ENCODE data around the gene PARVA. TPM values are rescaled to one million over a fixed set of nuclear protein-coding genes. Genes with fewer than 3 reads are reported as not detected.

Gene PARVA
- total RNA-seq, 4 donors from 2014 or later, result 181 to 228 (median 210) TPM

GRCh38 chr11:12413141-12414052 lies 36.0 kb downstream of the PARVA start:
- TF ChIP-seq POLR2AphosphoS5 (IDR thresholded peaks at IDR 0.05) (peak; percentile 76 to 87), CTCF (IDR thresholded peaks at IDR 0.05) (peak in 1 of 3 experiments; percentile 10), POLR2A (IDR thresholded peaks at IDR 0.05; ENCODE audit: low read depth) (no peak)
- Histone ChIP-seq H3K4me1 (peaks cover 77 to 100% (median 99%) of the 10 kb centered on the region in 4 donors), H3K27ac (replicated peaks in 1 of 4) (peak overlapping the region; percentile 87 to 100 (median 98)), H3K4me3 (peak overlapping the region in 3 of 4 donors; percentile 16 to 19 (median 17)), H3K27me3 (no peaks in the 10 kb centered on the region), H3K9me3 (no peaks in the 10 kb centered on the region), H3K36me3 (no peaks in the 10 kb centered on the region)
- DNase-seq (ENCODE audit: extremely low spot score), result peak; percentile 87
- intact Hi-C loops (cut with DNase I), result loop anchor here (5.0 to 10.0 kb wide), 2 partner anchors 261 to 479 kb away; partner anchors contain the start of gene TEAD1
- WGBS, result 49% methylated on average over 9 of the region's 9 CpGs

GRCh38 chr11:12414611-12415010 lies 37.2 kb downstream of the PARVA start:
- Histone ChIP-seq H3K27me3 (no peaks in the 10 kb centered on the region), H3K36me3 (no peaks in the 10 kb centered on the region), H3K9me3 (no peaks in the 10 kb centered on the region), H3K4me3 (peak overlapping the region in 2 of 4 donors; percentile 16 to 19), H3K4me1 (peaks cover 68 to 99% (median 97%) of the 10 kb centered on the region in 4 donors), H3K27ac (replicated peaks in 1 of 4) (peak overlapping the region; percentile 87 to 100 (median 98))
- DNase-seq (ENCODE audit: extremely low spot score), result peak; percentile 80
- intact Hi-C loops (cut with DNase I), result loop anchor here (5.0 to 10.0 kb wide), 3 partner anchors 128 to 478 kb away; partner anchors contain the start of gene TEAD1
- TF ChIP-seq POLR2A (IDR thresholded peaks at IDR 0.05; ENCODE audit: low read depth) (no peak), CTCF (IDR thresholded peaks at IDR 0.05) (peak in 1 of 3 experiments; percentile 6)
- WGBS, result 63% methylated on average over 6 of the region's 6 CpGs

- no peaks in the 10 kb centered on the region for H3K27me3 ChIP-seq
- no peaks in the 10 kb centered on the region for H3K9me3 ChIP-seq
- intact Hi-C loops (cut with DNase I), result loop anchor here (5.0 to 10.0 kb wide), 2 partner anchors 127 to 259 kb away; partner anchors contain the start of gene TEAD1
- TF ChIP-seq POLR2AphosphoS5 (IDR thresholded peaks at IDR 0.05), result no peak
- no peak for TF ChIP-seq CTCF (IDR thresholded peaks at IDR 0.05)
- H3K27ac ChIP-seq (replicated peaks in 1 of 4), result peak overlapping the region; percentile 87 to 100 (median 98)
- 86% methylated on average over 4 of the region's 4 CpGs for WGBS
- H3K36me3 ChIP-seq, result no peaks in the 10 kb centered on the region
- H3K4me1 ChIP-seq, result peaks cover 59 to 100% (median 96%) of the 10 kb centered on the region in 4 donors
- peak; percentile 60 for DNase-seq (ENCODE audit: extremely low spot score)
- no peak overlapping the region for H3K4me3 ChIP-seq
Measured at GRCh38 chr11:12415342-12415966, 38.1 kb downstream of the PARVA start.

GRCh38 chr11:12416552-12416951 lies 39.2 kb downstream of the PARVA start:
- no peaks in the 10 kb centered on the region for H3K36me3 ChIP-seq
- H3K27me3 ChIP-seq, result no peaks in the 10 kb centered on the region
- no peak overlapping the region for H3K4me3 ChIP-seq
- DNase-seq (ENCODE audit: extremely low spot score), result peak; percentile 45
- H3K9me3 ChIP-seq, result no peaks in the 10 kb centered on the region
- peak overlapping the region; percentile 87 to 100 (median 98) for H3K27ac ChIP-seq (replicated peaks in 1 of 4)
- TF ChIP-seq POLR2AphosphoS5 (IDR thresholded peaks at IDR 0.05), result no peak
- TF ChIP-seq CTCF (IDR thresholded peaks at IDR 0.05), result no peak
- TF ChIP-seq POLR2A (IDR thresholded peaks at IDR 0.05; ENCODE audit: low read depth), result no peak
- no peak for TF ChIP-seq EP300 (IDR thresholded peaks at IDR 0.05)
- 84% methylated on average over 6 of the region's 6 CpGs for WGBS
- intact Hi-C loops (cut with DNase I), result loop anchor here (5.0 to 10.0 kb wide), 2 partner anchors 126 to 258 kb away; partner anchors contain the start of gene TEAD1
- H3K4me1 ChIP-seq, result peaks cover 48 to 100% (median 96%) of the 10 kb centered on the region in 4 donors

Measured in esophagus muscularis mucosa (tissue), 4 donors.